ENCODE data around the gene CELF4.

CELF4 gene

GRCh38 chr18:37231251-37231650, 334.3 kb downstream of the CELF4 start:
- Histone ChIP-seq H3K4me2 (no peak overlapping the region), H3K27me3 (no peaks in the 10 kb centered on the region), H3K27ac (no peak overlapping the region), H3K9me3 (replicated peaks in 1 of 11) (no peaks in the 10 kb centered on the region), H4K20me1 (no peaks in the 10 kb centered on the region), H3K4me1 (peaks cover 0 to 5% (median 0%) of the 10 kb centered on the region in 10 experiments; a peak in 1 of 20 replicates), H3K36me3 (no peaks in the 10 kb centered on the region), H3K9ac (no peak overlapping the region), H3K4me3 (no peak overlapping the region)
- no peak for TF ChIP-seq Cebpa-rat (IDR thresholded peaks at IDR 0.05)

- no peaks in the 10 kb centered on the region for H3K36me3 ChIP-seq
- H3K4me2 ChIP-seq = no peak overlapping the region
- H3K9me3 ChIP-seq (replicated peaks in 1 of 11) = no peaks in the 10 kb centered on the region
- H3K4me1 ChIP-seq = peaks cover 0 to 5% (median 2%) of the 10 kb centered on the region in 10 experiments; a peak in 10 of 20 replicates
- no peak overlapping the region for H3K27ac ChIP-seq
- no peaks in the 10 kb centered on the region for H3K27me3 ChIP-seq
- no peaks in the 10 kb centered on the region for H4K20me1 ChIP-seq
- no peak overlapping the region for H3K4me3 ChIP-seq
- H3K9ac ChIP-seq = no peak overlapping the region
- TF ChIP-seq Cebpa-rat (IDR thresholded peaks at IDR 0.05) = no peak
Observed at GRCh38 chr18:37230768-37231167, 334.8 kb downstream of the CELF4 start.

GRCh38 chr18:37225279-37225678, 340.3 kb downstream of the CELF4 start:
- 0 out of 22 replicates have a peak, but pooled peaks cover 0 to 3% (median 0%) of the 10 kb centered on the region in 11 experiments for H3K36me3 ChIP-seq
- H3K27ac ChIP-seq = no peak overlapping the region
- H3K4me1 ChIP-seq = peaks cover 0 to 17% (median 14%) of the 10 kb centered on the region in 10 experiments; a peak in 15 of 20 replicates
- H3K9me3 ChIP-seq (replicated peaks in 1 of 11) = no peaks in the 10 kb centered on the region
- no peaks in the 10 kb centered on the region for H3K27me3 ChIP-seq
- H4K20me1 ChIP-seq = no peaks in the 10 kb centered on the region
- TF ChIP-seq Cebpa-rat (IDR thresholded peaks at IDR 0.05) = no peak
- H3K4me2 ChIP-seq = peak overlapping the region in 8 of 11 experiments; percentile 19 to 60 (median 46); a peak in 13 of 22 replicates
- H3K9ac ChIP-seq = no peak overlapping the region
- no peak overlapping the region for H3K4me3 ChIP-seq

- Histone ChIP-seq H3K27ac (no peak overlapping the region), H3K9me3 (replicated peaks in 1 of 11) (peaks cover 0 to 4% (median 0%) of the 10 kb centered on the region in 11 experiments; a peak in 2 of 22 replicates), H3K4me2 (no peak overlapping the region), H3K9ac (no peak overlapping the region), H3K36me3 (0 out of 22 replicates have a peak, but pooled peaks cover 0 to 3% (median 0%) of the 10 kb centered on the region in 11 experiments), H3K27me3 (no peaks in the 10 kb centered on the region), H4K20me1 (no peaks in the 10 kb centered on the region), H3K4me1 (peaks cover 0 to 17% (median 14%) of the 10 kb centered on the region in 10 experiments; a peak in 14 of 20 replicates), H3K4me3 (no peak overlapping the region)
- no peak for TF ChIP-seq Cebpa-rat (IDR thresholded peaks at IDR 0.05)
Observed at GRCh38 chr18:37222999-37223378, 342.6 kb downstream of the CELF4 start.

GRCh38 chr18:37222354-37222998, 343.1 kb downstream of the CELF4 start:
- no peak for TF ChIP-seq Cebpa-rat (IDR thresholded peaks at IDR 0.05)
- H3K4me1 ChIP-seq = peaks cover 0 to 17% (median 14%) of the 10 kb centered on the region in 10 experiments; a peak in 14 of 20 replicates
- H3K9ac ChIP-seq = no peak overlapping the region
- no peak overlapping the region for H3K4me3 ChIP-seq
- H3K27me3 ChIP-seq = no peaks in the 10 kb centered on the region
- no peak overlapping the region for H3K27ac ChIP-seq
- H3K4me2 ChIP-seq = no peak overlapping the region
- H3K9me3 ChIP-seq (replicated peaks in 1 of 11) = peaks cover 0 to 4% (median 0%) of the 10 kb centered on the region in 11 experiments; a peak in 2 of 22 replicates
- H4K20me1 ChIP-seq = no peaks in the 10 kb centered on the region
- 0 out of 22 replicates have a peak, but pooled peaks cover 0 to 3% (median 0%) of the 10 kb centered on the region in 11 experiments for H3K36me3 ChIP-seq

- Histone ChIP-seq H4K20me1 (no peaks in the 10 kb centered on the region), H3K27me3 (no peaks in the 10 kb centered on the region), H3K9ac (no peak overlapping the region), H3K27ac (no peak overlapping the region), H3K4me3 (no peak overlapping the region), H3K9me3 (replicated peaks in 1 of 11) (peaks cover 0 to 4% (median 0%) of the 10 kb centered on the region in 11 experiments; a peak in 2 of 22 replicates), H3K36me3 (0 out of 22 replicates have a peak, but pooled peaks cover 0 to 3% (median 0%) of the 10 kb centered on the region in 11 experiments), H3K4me1 (no peaks in the 10 kb centered on the region), H3K4me2 (no peak overlapping the region)
- no peak for TF ChIP-seq Cebpa-rat (IDR thresholded peaks at IDR 0.05)
Observed at GRCh38 chr18:37219257-37219656, 346.3 kb downstream of the CELF4 start.

- 0 out of 22 replicates have a peak, but pooled peaks cover 0 to 3% (median 0%) of the 10 kb centered on the region in 11 experiments for H3K36me3 ChIP-seq
- H3K27ac ChIP-seq = no peak overlapping the region
- no peak overlapping the region for H3K9ac ChIP-seq
- H3K9me3 ChIP-seq (replicated peaks in 1 of 11) = peaks cover 0 to 5% (median 0%) of the 10 kb centered on the region in 11 experiments; a peak in 2 of 22 replicates
- TF ChIP-seq Cebpa-rat (IDR thresholded peaks at IDR 0.05) = no peak
- H3K4me2 ChIP-seq = no peak overlapping the region
- no peaks in the 10 kb centered on the region for H4K20me1 ChIP-seq
- H3K27me3 ChIP-seq = no peaks in the 10 kb centered on the region
- H3K4me1 ChIP-seq = no peaks in the 10 kb centered on the region
- no peak overlapping the region for H3K4me3 ChIP-seq
Observed at GRCh38 chr18:37218022-37218590, 347.5 kb downstream of the CELF4 start.

- TF ChIP-seq Cebpa-rat (IDR thresholded peaks at IDR 0.05) = no peak
- H4K20me1 ChIP-seq = no peaks in the 10 kb centered on the region
Observed at GRCh38 chr18:37210781-37211180, 354.8 kb downstream of the CELF4 start.

GRCh38 chr18:37207343-37207742, 358.3 kb downstream of the CELF4 start:
- Histone ChIP-seq H3K36me3 (peaks cover 0 to 3% (median 0%) of the 10 kb centered on the region in 11 experiments; a peak in 2 of 22 replicates), H3K9ac (no peak overlapping the region), H3K4me1 (no peaks in the 10 kb centered on the region), H3K27ac (no peak overlapping the region), H3K27me3 (no peaks in the 10 kb centered on the region), H3K4me2 (no peak overlapping the region), H3K4me3 (no peak overlapping the region), H4K20me1 (no peaks in the 10 kb centered on the region), H3K9me3 (replicated peaks in 1 of 11) (peaks cover 9 to 17% (median 13%) of the 10 kb centered on the region in 11 experiments)
- no peak for TF ChIP-seq Cebpa-rat (IDR thresholded peaks at IDR 0.05)

More at GRCh38 chr18:37210781-37211180, 354.8 kb downstream of the CELF4 start:
- H3K4me1 ChIP-seq = no peaks in the 10 kb centered on the region
- 0 out of 22 replicates have a peak, but pooled peaks cover 0 to 5% (median 0%) of the 10 kb centered on the region in 11 experiments for H3K9me3 ChIP-seq (replicated peaks in 1 of 11)
- no peaks in the 10 kb centered on the region for H3K36me3 ChIP-seq
- no peak overlapping the region for H3K4me3 ChIP-seq
- H3K27me3 ChIP-seq = no peaks in the 10 kb centered on the region
- H3K4me2 ChIP-seq = no peak overlapping the region
- H3K9ac ChIP-seq = no peak overlapping the region
- no peak overlapping the region for H3K27ac ChIP-seq

Measured in BLaER1 treated with 17β-estradiol and CSF1 and Interleukin-3, amounts not matched to agents 10 nM and 100 nM (cell line).